Measurements from ENCODE around the gene MCTP1. TPM values are rescaled to one million over a fixed set of nuclear protein-coding genes. Genes with fewer than 3 reads are reported as not detected.

MCTP1 gene
- total and polyA plus RNA-seq, 2 of the 8 experiments (the other 6 are each of a cell fraction or from before 2014, with no cell fraction given), result 0.56 to 3.4 TPM

- POLR2A ChIA-PET (ENCODE audit: partially characterized antibody), result no interaction called here
- WGBS, 2 experiments (ENCODE audit: extremely low coverage in 1 of 2, insufficient coverage in 1 of 2, insufficient read length in 1 of 2, insufficient replicate concordance in 2 of 2, low coverage in 1 of 2, low lambda C conversion rate in 2 of 2, missing lambda C conversion rate in 1 of 2), result 93% methylated on average over 2 of the region's 2 CpGs; no CpG with 5 or more reads in 1 of the 2 experiments
- no peak overlapping the region for H2BK5ac ChIP-seq (ENCODE audit: low read depth, low read length)
- H3K4me2 ChIP-seq (ENCODE audit: insufficient read depth in 1 of 2, low read depth in 2 of 2, low read length in 2 of 2), result no peak overlapping the region
- H3K4ac ChIP-seq (replicated peaks; ENCODE audit: insufficient read length, low read depth, low read length), result no peak overlapping the region
- H3K4me1 ChIP-seq (replicated peaks in 1 of 4; ENCODE audit: control insufficient read depth in 3 of 4, insufficient read depth in 4 of 4, low read length in 3 of 4), result no peaks in the 10 kb centered on the region
- TF ChIP-seq, protein P1, sequence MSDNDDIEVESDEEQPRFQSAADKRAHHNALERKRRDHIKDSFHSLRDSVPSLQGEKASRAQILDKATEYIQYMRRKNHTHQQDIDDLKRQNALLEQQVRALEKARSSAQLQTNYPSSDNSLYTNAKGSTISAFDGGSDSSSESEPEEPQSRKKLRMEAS (IDR thresholded peaks at IDR 0.05), result no peak
- TF ChIP-seq EGR1 (IDR thresholded peaks at IDR 0.05; ENCODE audit: borderline replicate concordance, low read depth, low read length) (no peak), GABPA (IDR thresholded peaks at IDR 0.05; ENCODE audit: borderline replicate concordance, insufficient read depth, low read length) (no peak), RBBP5 (IDR thresholded peaks at IDR 0.05; ENCODE audit: borderline replicate concordance, low read depth, low read length) (no peak), ATF3 (IDR thresholded peaks at IDR 0.05; ENCODE audit: insufficient read depth, low read depth, low read length) (no peak), TAF1 (IDR thresholded peaks at IDR 0.05; ENCODE audit: low read depth, low read length) (no peak), SIX5 (IDR thresholded peaks at IDR 0.05; ENCODE audit: low read depth, low read length) (no peak), TAF7 (optimal IDR thresholded peaks at IDR 0.05; ENCODE audit: borderline replicate concordance, low read depth, low read length) (no peak), KDM5A (IDR thresholded peaks at IDR 0.05; ENCODE audit: low read length) (no peak), TCF12 (IDR thresholded peaks at IDR 0.05; ENCODE audit: low read depth, low read length) (no peak), SP1 (IDR thresholded peaks at IDR 0.05; ENCODE audit: low read depth, low read length) (no peak)
- TF ChIP-seq, protein P2, sequence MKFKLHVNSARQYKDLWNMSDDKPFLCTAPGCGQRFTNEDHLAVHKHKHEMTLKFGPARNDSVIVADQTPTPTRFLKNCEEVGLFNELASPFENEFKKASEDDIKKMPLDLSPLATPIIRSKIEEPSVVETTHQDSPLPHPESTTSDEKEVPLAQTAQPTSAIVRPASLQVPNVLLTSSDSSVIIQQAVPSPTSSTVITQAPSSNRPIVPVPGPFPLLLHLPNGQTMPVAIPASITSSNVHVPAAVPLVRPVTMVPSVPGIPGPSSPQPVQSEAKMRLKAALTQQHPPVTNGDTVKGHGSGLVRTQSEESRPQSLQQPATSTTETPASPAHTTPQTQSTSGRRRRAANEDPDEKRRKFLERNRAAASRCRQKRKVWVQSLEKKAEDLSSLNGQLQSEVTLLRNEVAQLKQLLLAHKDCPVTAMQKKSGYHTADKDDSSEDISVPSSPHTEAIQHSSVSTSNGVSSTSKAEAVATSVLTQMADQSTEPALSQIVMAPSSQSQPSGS (IDR thresholded peaks at IDR 0.05; ENCODE audit: low read length), result no peak
- DNase-seq (ENCODE audit: low read depth in 1 of 2, low spot score in 2 of 2), result no peak
- no peaks in the 10 kb centered on the region for H4K20me1 ChIP-seq (replicated peaks in 1 of 2; ENCODE audit: control insufficient read depth in 1 of 2, insufficient read depth in 2 of 2, low read length in 2 of 2)
- no peak overlapping the region for H4K5ac ChIP-seq (ENCODE audit: insufficient read length, low read depth, low read length)
- no peak for FAIRE-seq
- no peaks in the 10 kb centered on the region for H3K27me3 ChIP-seq (replicated peaks in 1 of 4; ENCODE audit: control insufficient read depth in 3 of 4, extremely low read depth in 1 of 4, insufficient read depth in 3 of 4, low read length in 3 of 4)
- H3K56ac ChIP-seq (replicated peaks; ENCODE audit: insufficient read length, low read depth, low read length), result no peak overlapping the region
- no peak overlapping the region for H2BK20ac ChIP-seq (ENCODE audit: low read length)
- no peaks in the 10 kb centered on the region for H3K79me2 ChIP-seq (ENCODE audit: control insufficient read depth in 1 of 2, insufficient read depth in 2 of 2, low read length in 2 of 2)
- H2AFZ ChIP-seq (ENCODE audit: low read length), result no peak overlapping the region
- H3K79me1 ChIP-seq (ENCODE audit: low read depth, low read length), result no peaks in the 10 kb centered on the region
- H2AK5ac ChIP-seq (ENCODE audit: low read depth, low read length), result no peak overlapping the region
- H3K36me3 ChIP-seq (ENCODE audit: control insufficient read depth in 2 of 4, insufficient read depth in 4 of 4, low read length in 3 of 4), result no peaks in the 10 kb centered on the region
- no peak overlapping the region for H2BK15ac ChIP-seq (ENCODE audit: low read length)
- no peak overlapping the region for H3K18ac ChIP-seq (ENCODE audit: extremely low read depth, low read length)
- CTCF ChIA-PET (ENCODE audit: partially characterized antibody), result interaction anchor here (0.9 to 3.7 kb wide), 4 partner anchors 8 to 987 kb away, joined by 3 to 23 read pairs (median 3); no protein-coding TSS in a partner anchor
- no peak overlapping the region for H3K27ac ChIP-seq (ENCODE audit: low read depth, low read length)
- no peak overlapping the region for H2BK12ac ChIP-seq (ENCODE audit: low read depth, low read length)
- H3K23me2 ChIP-seq (ENCODE audit: low read depth, low read length), result no peaks in the 10 kb centered on the region; the same call in 1 of the 2 replicates
- no peak overlapping the region for H2BK120ac ChIP-seq (replicated peaks; ENCODE audit: low read depth, low read length)
- no peak overlapping the region for H4K91ac ChIP-seq (replicated peaks; ENCODE audit: insufficient read length, low read length)
- no peaks in the 10 kb centered on the region for H3K9me3 ChIP-seq (ENCODE audit: insufficient read depth in 2 of 2, low read depth in 1 of 2, low read length in 1 of 2)
- no peak overlapping the region for H4K8ac ChIP-seq (ENCODE audit: extremely low read depth, insufficient read depth, low read length)
- no peak overlapping the region for H3K9ac ChIP-seq (replicated peaks in 1 of 4; ENCODE audit: extremely low read depth in 1 of 4, low read depth in 3 of 4, low read length in 3 of 4)
- H3K14ac ChIP-seq (ENCODE audit: insufficient read length), result no peak overlapping the region
- no peak overlapping the region for H3K4me3 ChIP-seq (ENCODE audit: extremely low read depth in 1 of 4, insufficient read depth in 2 of 4, low read depth in 3 of 4, low read length in 4 of 4)
- H3K23ac ChIP-seq (ENCODE audit: insufficient read length), result no peak overlapping the region
These were observed 399.0 kb downstream of the MCTP1 start for GRCh38 chr5:94885931-94886330.

Measured in H1 (cell line).